ENCODE results near the gene PRLR.

- TF ChIP-seq USF2 (IDR thresholded peaks at IDR 0.05; ENCODE audit: low read depth, low read length) (no peak), USF2 (CRISPR knock-in tag; IDR thresholded peaks at IDR 0.05; ENCODE audit: borderline replicate concordance) (no peak), CTCF (CRISPR knock-in tag; IDR thresholded peaks at IDR 0.05) (no peak)
Measured at GRCh38 chr5:35127006-35127405, 103.3 kb downstream of the PRLR start.
